ENCODE data around the gene HMG20A. TPM values are rescaled to one million over a fixed set of nuclear protein-coding genes. Genes with fewer than 3 reads are reported as not detected.

Gene HMG20A
- polyA plus RNA-seq, 4 donors = 59.4 to 72.3 (median 68.2) TPM

- no peak for DNase-seq (ENCODE audit: low read depth in 4 of 4, low spot score in 2 of 4)
Measured at GRCh38 chr15:77495838-77496596, 75.3 kb downstream of the HMG20A start.

- DNase-seq (ENCODE audit: low read depth in 4 of 4, low spot score in 2 of 4) = no peak
Measured at GRCh38 chr15:77496715-77497109, 76.0 kb downstream of the HMG20A start.

DNA sequence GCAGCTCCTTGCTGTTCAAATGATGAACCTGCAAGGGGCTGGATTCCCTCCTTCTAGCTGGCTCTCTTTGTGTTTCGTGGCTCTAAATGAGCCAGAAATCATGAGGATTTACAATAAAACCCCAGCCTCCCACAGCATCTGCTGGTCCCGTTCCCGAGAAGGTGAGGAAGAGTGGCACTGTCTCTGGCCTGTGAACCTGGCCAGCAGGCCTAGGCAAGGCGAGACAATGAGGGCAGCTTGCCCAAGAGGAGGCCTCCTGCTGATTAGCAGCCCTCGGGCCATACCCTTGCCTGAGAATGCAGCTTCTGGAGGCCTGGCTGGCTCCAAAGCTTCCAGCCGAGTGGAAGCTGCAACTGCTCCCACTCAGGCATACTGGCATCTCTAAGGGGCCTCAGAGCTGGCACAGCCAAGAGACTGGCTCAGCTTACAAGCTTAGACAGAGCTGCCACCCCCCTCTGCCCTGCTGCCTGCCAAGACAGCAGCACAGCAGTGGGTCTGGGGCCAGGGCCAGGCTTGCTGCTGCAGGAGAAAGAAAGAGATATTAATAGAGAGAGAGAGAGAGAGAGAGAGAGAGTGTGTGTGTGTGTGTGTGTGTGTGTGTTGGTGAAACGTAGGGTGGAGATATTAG, 76.5 kb downstream of the HMG20A start:
- DNase-seq (ENCODE audit: low read depth in 4 of 4, low spot score in 2 of 4) = no peak

DNA sequence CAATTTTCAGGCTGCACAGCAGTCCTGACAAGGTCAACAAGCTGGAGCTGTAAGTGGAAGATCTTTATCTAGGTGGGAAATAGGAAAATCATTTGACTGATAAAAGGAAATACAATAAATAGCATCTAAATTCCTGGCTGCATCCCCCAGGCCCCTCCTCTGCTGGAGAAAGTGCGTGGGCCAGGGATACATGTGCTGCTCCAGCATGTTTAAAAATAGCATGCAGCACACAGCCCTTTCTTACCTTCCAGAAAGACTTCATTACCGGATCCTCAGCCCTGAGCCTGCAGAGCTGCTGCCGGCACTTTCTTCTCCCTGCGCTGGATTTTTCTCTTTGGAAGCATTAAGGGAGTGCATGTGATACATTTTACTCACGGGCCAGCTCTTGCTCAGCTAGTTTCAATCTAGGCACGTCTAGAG, 77.3 kb downstream of the HMG20A start:
- no peak for DNase-seq (ENCODE audit: low read depth in 4 of 4, low spot score in 2 of 4)

- DNase-seq (ENCODE audit: low read depth in 4 of 4, low spot score in 2 of 4) = no peak
Measured at GRCh38 chr15:77499087-77499760, 78.5 kb downstream of the HMG20A start.

GRCh38 chr15:77500989-77501388, 80.3 kb downstream of the HMG20A start:
- DNase-seq (ENCODE audit: low read depth in 4 of 4, low spot score in 2 of 4) = no peak

DNA sequence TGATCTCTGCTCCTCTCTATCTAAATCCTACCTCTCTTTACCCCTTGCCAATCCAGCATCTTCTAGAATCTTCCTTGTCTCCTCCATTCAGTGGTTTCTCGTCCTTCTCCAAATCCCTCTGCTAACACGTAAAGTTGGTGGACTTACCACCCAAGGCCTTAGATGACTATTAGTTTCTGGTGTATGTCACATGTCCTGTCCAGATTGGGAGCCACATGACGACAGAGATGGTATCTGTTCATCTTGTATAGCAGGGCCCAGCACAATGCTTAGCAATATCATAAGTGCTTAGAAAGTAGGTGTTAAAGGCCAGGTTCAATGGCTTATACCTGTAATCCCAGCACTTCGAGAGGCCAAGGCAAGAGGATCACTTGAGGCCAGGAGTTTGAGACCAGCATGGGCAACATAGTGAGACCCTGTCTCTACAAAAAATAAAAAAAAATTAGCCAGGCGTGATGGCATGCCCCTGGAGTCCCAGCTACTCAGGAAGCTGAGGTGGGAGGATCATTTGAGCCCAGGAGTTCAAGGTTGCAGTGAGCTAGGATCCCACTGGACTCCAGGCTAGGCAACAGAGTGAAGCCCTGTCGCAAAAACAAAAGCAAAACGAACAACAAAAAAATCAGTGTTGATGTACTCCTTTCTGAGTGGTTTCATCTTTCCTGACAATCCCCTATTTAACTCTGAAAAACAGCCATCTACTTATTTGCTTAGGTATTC, 81.8 kb downstream of the HMG20A start:
- DNase-seq (ENCODE audit: low read depth in 4 of 4, low spot score in 2 of 4) = no peak

GRCh38 chr15:77503240-77503639, 82.6 kb downstream of the HMG20A start:
- DNase-seq (ENCODE audit: low read depth in 4 of 4, low spot score in 2 of 4) = no peak

DNA sequence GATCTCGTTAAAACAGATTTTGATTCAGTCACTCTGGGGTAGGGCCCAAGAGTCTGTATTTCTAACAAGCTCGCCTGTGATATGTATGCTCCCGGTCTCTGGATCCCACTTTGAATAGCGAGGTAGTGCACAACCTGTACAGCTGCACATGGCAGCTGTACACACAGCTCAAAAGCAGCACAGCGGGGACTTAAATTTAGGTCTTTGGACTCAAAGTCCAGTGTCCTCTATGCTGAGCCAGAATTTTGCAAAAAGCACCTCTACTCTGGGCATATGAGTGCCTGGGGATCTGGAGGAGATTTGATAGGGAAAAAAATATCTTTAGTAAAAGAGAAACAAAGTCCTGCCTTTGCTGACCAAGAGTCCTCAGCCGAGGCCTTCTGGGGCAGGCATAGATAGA, 83.1 kb downstream of the HMG20A start:
- no peak for DNase-seq (ENCODE audit: low read depth in 4 of 4, low spot score in 2 of 4)

- DNase-seq (ENCODE audit: low read depth in 4 of 4, low spot score in 2 of 4) = no peak
Measured at GRCh38 chr15:77504306-77504705, 83.6 kb downstream of the HMG20A start.

DNA sequence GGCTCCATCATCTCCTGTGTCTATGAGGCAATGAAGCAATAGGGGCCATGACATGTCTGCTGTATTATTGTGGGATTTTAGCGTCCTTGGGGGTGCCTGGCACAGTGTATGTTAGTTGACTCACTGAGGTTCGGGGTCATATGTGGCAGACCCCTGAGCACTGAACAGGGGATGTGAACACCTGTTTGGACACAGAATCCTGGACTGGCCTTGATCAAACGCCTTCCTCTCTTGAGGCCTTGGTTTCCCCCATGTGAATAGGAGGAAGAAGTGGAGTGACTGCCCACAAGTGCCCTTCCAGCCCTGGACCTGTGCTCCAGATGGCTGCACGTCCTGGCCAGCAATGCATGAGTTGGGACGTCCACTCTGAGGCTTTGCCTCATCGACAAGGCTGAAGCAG, 84.2 kb downstream of the HMG20A start:
- no peak for DNase-seq (ENCODE audit: low read depth in 4 of 4, low spot score in 2 of 4)

GRCh38 chr15:77505556-77505955, 84.9 kb downstream of the HMG20A start:
- no peak for DNase-seq (ENCODE audit: low read depth in 4 of 4, low spot score in 2 of 4)

GRCh38 chr15:77506311-77507142, 85.8 kb downstream of the HMG20A start:
- no peak for DNase-seq (ENCODE audit: low read depth in 4 of 4, low spot score in 2 of 4)

DNA sequence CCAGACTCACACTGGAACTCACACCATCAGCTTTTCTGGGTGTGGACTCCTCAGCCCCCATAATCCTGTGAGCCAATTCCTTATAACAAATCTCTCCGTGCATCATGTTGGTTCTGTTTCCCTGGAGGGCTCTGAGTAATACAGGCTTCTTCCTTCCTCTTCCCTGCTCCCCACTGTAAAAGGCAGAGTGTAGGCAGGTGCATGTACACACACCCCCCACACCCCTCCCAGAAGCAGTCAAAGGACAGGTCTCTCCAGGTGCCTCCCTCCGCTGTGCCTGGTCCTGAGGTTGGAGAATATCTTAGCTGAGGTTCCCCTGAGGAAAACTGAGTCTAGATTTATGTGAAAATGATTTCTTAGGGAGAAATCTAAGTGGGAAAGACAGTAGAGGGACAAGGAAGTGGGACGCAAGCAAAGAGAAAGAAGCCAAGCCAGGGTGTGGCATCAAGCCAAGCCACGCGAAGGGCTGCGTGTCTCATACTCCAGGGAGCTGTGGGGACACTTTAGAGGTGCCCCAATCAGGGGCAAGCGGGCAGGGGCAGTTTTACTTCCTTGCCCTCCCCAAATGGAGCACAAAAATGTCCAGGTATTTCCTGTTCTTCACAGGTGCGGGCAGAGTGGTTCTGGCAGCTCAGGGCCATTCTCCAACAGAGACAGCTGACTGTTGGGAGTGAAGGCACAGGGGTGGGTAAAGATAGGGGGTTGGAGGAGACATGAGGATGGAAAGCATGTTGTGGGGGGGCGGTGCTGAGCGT, 86.6 kb downstream of the HMG20A start:
- no peak for DNase-seq (ENCODE audit: low read depth in 4 of 4, low spot score in 2 of 4)

DNA sequence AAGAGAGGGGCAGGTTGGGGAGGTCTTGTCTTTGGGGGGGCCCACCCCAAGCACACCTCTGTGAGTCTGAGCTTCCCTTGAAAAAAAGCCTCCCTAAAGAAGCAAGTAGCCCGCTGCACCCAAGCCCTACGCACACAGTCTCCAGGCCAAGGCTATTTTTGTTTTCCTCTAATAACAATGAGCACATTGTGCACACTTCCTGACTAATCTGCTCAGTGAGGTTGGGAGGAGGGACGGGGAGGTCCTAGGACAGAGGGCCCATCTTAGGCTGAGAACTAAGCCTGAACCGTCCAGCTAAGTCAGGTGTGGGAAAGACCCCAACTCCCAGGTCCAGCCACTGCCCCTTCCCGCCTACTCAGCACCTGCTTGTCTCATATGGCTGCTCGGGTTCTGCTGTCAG, 87.2 kb downstream of the HMG20A start:
- no peak for DNase-seq (ENCODE audit: low read depth in 4 of 4, low spot score in 2 of 4)

- DNase-seq (ENCODE audit: low read depth in 4 of 4, low spot score in 2 of 4) = no peak
Measured at GRCh38 chr15:77508541-77509243, 88.0 kb downstream of the HMG20A start.

DNA sequence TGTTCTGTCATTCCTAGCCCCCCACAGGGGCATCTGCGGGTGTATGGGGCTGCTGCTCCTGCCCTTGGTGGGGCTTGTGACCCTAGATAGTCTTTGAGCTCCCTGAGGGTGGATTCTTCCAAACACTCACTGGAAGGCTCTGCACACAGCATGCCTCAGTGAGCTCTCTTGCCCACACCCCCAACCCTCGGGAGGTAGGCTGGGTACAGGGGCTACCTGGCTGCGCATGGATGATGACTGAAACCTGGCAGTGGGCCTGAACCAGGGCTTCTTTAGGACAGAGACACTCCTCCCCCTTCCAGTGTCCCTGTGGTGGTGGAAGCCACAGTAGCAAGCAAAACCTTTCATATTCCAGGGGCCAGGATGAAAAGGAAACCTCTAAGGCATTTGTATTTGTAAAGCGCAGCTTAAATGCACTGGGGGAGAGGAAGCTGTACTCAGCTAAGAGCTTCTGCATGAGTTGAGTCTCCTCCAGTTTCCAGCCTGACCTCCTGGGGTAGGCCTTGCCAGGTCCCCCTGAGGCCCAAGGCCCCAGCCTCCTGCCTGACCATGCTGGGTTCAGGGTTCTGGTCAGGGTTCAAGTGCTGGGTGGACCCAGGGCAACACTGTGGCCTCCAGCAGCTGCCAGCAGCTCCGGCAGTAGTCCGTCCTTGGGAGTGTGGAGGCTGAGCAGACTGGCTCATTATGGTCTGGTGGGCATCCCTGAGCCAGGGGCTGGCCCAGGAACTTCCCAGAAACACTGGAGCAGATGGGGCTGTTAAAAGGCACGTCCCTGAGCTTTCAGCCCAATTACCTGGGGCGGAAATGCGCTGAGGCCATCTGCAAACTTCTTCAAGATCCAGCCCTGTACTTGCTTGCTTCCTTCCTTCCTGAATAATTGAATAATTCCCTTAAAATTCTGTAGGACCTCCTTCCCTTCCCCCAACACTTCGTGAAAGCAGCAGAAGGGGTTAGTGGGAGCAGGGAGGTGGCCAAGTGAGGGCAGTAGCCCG, 89.7 kb downstream of the HMG20A start:
- no peak for DNase-seq (ENCODE audit: low read depth in 4 of 4, low spot score in 2 of 4)

DNA sequence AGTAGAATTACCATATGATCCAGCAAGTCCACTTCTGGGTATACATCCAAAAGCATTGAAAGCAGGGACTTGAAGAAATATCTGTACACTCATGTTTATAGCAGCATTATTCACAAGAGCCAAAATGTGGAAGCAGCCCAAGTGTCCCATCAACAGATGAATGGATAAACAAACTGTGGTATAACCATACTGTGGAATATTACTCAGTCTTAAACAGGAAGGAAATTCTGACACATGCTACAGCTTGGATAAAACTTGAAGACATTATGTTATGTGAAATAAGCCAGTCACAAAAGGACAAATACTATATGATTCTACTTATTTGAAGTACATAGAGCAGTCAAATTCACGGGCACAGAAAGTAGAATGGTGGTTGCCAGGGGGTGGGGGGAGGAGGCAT, 91.2 kb downstream of the HMG20A start:
- no peak for DNase-seq (ENCODE audit: low read depth in 4 of 4, low spot score in 2 of 4)
